Neural cell (in vitro differentiated cells): Measurements from ENCODE around the gene SLC38A5. TPM values are rescaled to one million over a fixed set of nuclear protein-coding genes. Genes with fewer than 3 reads are reported as not detected.

Experiments used
- H2AFZ ChIP-seq: fragments of 200-600, 300-800 bp; sonication (generic), shearing (Covaris generic); 2 replicates; pipeline ENCODE4 v1.6.0; 2014; ENCODE audit warnings: low read depth, mild to moderate bottlenecking, antibody characterized with exemption, low read length, moderate library complexity
- H3F3A ChIP-seq: fragments of 200-600 bp; shearing (Covaris generic); 2 replicates; pipeline ENCODE4 v1.6.1; 2016; ENCODE audit warnings: mild to moderate bottlenecking, moderate library complexity, mixed read lengths, antibody characterized with exemption, low read length; ENCODE audit not compliant: insufficient read depth, poor library complexity, severe bottlenecking
- H3K27ac ChIP-seq: fragments of 200-600, 300-800 bp; sonication (generic), shearing (Covaris generic); 2 replicates; pipeline ENCODE4 v1.5.1; 2014; ENCODE audit warnings: mild to moderate bottlenecking, low read length, moderate library complexity
- H3K27me3 ChIP-seq: fragments of 300-800, 200-600 bp; sonication (generic), shearing (Covaris generic); 2 replicates; pipeline ENCODE4 v1.6.0; 2014; ENCODE audit warnings: mild to moderate bottlenecking, low read depth, low read length, moderate library complexity; ENCODE audit not compliant: insufficient read depth
- H3K36me3 ChIP-seq: fragments of 300-800, 200-600 bp; sonication (generic), shearing (Covaris generic); 2 replicates; pipeline ENCODE4 v1.5.1; 2014; ENCODE audit warnings: mild to moderate bottlenecking, antibody characterized with exemption, low read length, moderate library complexity; ENCODE audit not compliant: insufficient read depth
- H3K4me2 ChIP-seq: fragments of 300-800, 200-600 bp; sonication (generic), shearing (Covaris generic); 2 replicates; pipeline ENCODE4 v1.6.0; 2014; ENCODE audit warnings: mild to moderate bottlenecking, low read length
- H3K4me3 ChIP-seq: fragments of 300-800, 200-600 bp; sonication (generic), shearing (Covaris generic); 2 replicates; pipeline ENCODE4 v1.5.1; 2014; ENCODE audit warnings: mild to moderate bottlenecking, low read length, moderate library complexity
- H3K79me2 ChIP-seq: fragments of 200-600 bp; shearing (Covaris generic); replicated peaks from 2 replicates; pipeline ENCODE4 v1.6.0; 2014; ENCODE audit warnings: mild to moderate bottlenecking, low read length, moderate library complexity; ENCODE audit not compliant: insufficient read depth
- H3K9ac ChIP-seq: fragments of 300-800, 200-600 bp; sonication (generic), shearing (Covaris generic); 2 replicates; pipeline ENCODE4 v1.6.1; 2016; ENCODE audit warnings: mild to moderate bottlenecking, low read length, mixed read lengths
- H3K9me2 ChIP-seq: fragments of 200-600 bp; shearing (Covaris generic); 2 replicates; pipeline ENCODE4 v1.6.1; 2016; ENCODE audit warnings: mild to moderate bottlenecking, low read length, mixed read lengths; ENCODE audit not compliant: insufficient read depth
- H3K9me3 ChIP-seq: fragments of 200-600, 300-800 bp; sonication (generic), shearing (Covaris generic); 2 replicates; pipeline ENCODE4 v1.6.1; 2016; ENCODE audit warnings: mild to moderate bottlenecking, mixed run types, low read length, moderate library complexity, mixed read lengths
- H4K20me1 ChIP-seq: fragments of 200-600 bp; shearing (Covaris generic); 2 replicates; pipeline ENCODE4 v1.6.1; 2016; ENCODE audit warnings: mild to moderate bottlenecking, mixed run types; ENCODE audit not compliant: insufficient read depth
- EP300 ChIP-seq: fragments of 450-650 bp; conservative IDR thresholded peaks from 2 replicates; pipeline ENCODE4 v1.6.1; 2014; ENCODE audit warnings: antibody characterized with exemption, mild to moderate bottlenecking, moderate library complexity; ENCODE audit not compliant: poor library complexity, severe bottlenecking
- EZH2 ChIP-seq: fragments of 200-600, 300-800 bp; shearing (Covaris generic), sonication (generic); IDR thresholded peaks from 2 replicates; pipeline ENCODE4 v1.6.1; 2014; ENCODE audit warnings: antibody characterized with exemption, low read length, borderline replicate concordance, mild to moderate bottlenecking; ENCODE audit not compliant: insufficient read depth, poor library complexity, severe bottlenecking
- MXI1 ChIP-seq: fragments of 450-650 bp; conservative IDR thresholded peaks from 2 replicates; pipeline ENCODE4 v1.6.1; 2014; ENCODE audit warnings: antibody characterized with exemption, mild to moderate bottlenecking; ENCODE audit not compliant: poor library complexity, severe bottlenecking
- POLR2AphosphoS5 ChIP-seq: IDR thresholded peaks from 2 replicates; pipeline ENCODE4 v1.6.1; 2012
- RAD21 ChIP-seq: fragments of 450-650 bp; conservative IDR thresholded peaks from 2 replicates; pipeline ENCODE4 v1.6.1; 2014; ENCODE audit warnings: antibody characterized with exemption, mild to moderate bottlenecking, moderate library complexity
- SMC3 ChIP-seq: fragments of 450-650 bp; conservative IDR thresholded peaks from 2 replicates; pipeline ENCODE4 v1.6.1; 2014; ENCODE audit warnings: antibody characterized with exemption, mild to moderate bottlenecking, moderate library complexity; ENCODE audit not compliant: poor library complexity
- polyA plus RNA-seq: library from polyadenylated mRNA; depleted of rRNA; stranded (reverse); fragments of >200 nt; gene quantifications from 2 replicates; pipeline ENCODE4 v1.2.3, GENCODE V29; 2014
- TF ChIP-seq, protein P1 (sequence below): IDR thresholded peaks from 2 replicates; pipeline ENCODE4 v1.6.1; 2012; ENCODE audit warnings: borderline replicate concordance
- TF ChIP-seq, protein P2 (sequence below): fragments of 450-650 bp; IDR thresholded peaks from 2 replicates; pipeline ENCODE4 v1.5.1; 2014; ENCODE audit warnings: antibody characterized with exemption, mild to moderate bottlenecking, moderate library complexity; ENCODE audit not compliant: poor library complexity, severe bottlenecking

Gene SLC38A5
- polyA plus RNA-seq, 1 donor from 2014 or later: 0.48 TPM

DNA sequence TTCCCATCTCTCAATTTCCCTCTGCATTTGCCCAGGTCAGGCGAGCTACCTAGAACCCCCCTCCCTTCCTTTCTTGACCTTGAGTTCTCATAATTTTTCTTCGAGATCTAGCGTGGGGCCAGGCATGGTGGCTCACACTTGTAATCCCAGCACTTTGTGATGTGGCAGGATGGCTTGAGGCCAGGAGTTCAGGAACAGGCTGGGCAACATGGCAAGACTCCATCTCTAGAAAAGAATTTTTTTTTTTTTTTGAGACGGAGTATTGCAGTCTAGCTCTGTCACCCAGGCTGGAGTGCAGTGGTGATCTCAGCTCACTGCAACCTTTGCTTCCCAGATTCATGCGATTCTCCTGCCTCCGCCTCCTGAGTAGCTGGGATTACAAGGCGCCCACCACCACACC, 34.2 kb upstream of the SLC38A5 start:
- Histone ChIP-seq H3K27me3 (no peaks in the 10 kb centered on the region), H3K4me3 (no peak overlapping the region), H3K27ac (no peak overlapping the region), H3K36me3 (no peaks in the 10 kb centered on the region), H3K79me2 (no peaks in the 10 kb centered on the region), H3K9me3 (no peaks in the 10 kb centered on the region), H4K20me1 (no peaks in the 10 kb centered on the region), H3K9me2 (no peaks in the 10 kb centered on the region), H2AFZ (no peak overlapping the region), H3F3A (no peaks in the 10 kb centered on the region), H3K4me2 (no peak overlapping the region), H3K9ac (no peak overlapping the region)
- TF ChIP-seq, protein P1, sequence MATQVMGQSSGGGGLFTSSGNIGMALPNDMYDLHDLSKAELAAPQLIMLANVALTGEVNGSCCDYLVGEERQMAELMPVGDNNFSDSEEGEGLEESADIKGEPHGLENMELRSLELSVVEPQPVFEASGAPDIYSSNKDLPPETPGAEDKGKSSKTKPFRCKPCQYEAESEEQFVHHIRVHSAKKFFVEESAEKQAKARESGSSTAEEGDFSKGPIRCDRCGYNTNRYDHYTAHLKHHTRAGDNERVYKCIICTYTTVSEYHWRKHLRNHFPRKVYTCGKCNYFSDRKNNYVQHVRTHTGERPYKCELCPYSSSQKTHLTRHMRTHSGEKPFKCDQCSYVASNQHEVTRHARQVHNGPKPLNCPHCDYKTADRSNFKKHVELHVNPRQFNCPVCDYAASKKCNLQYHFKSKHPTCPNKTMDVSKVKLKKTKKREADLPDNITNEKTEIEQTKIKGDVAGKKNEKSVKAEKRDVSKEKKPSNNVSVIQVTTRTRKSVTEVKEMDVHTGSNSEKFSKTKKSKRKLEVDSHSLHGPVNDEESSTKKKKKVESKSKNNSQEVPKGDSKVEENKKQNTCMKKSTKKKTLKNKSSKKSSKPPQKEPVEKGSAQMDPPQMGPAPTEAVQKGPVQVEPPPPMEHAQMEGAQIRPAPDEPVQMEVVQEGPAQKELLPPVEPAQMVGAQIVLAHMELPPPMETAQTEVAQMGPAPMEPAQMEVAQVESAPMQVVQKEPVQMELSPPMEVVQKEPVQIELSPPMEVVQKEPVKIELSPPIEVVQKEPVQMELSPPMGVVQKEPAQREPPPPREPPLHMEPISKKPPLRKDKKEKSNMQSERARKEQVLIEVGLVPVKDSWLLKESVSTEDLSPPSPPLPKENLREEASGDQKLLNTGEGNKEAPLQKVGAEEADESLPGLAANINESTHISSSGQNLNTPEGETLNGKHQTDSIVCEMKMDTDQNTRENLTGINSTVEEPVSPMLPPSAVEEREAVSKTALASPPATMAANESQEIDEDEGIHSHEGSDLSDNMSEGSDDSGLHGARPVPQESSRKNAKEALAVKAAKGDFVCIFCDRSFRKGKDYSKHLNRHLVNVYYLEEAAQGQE: no peak
- no peak for TF ChIP-seq EZH2
- TF ChIP-seq SMC3: no peak
- TF ChIP-seq POLR2AphosphoS5: no peak
- no peak for TF ChIP-seq MXI1
- TF ChIP-seq RAD21: no peak

DNA sequence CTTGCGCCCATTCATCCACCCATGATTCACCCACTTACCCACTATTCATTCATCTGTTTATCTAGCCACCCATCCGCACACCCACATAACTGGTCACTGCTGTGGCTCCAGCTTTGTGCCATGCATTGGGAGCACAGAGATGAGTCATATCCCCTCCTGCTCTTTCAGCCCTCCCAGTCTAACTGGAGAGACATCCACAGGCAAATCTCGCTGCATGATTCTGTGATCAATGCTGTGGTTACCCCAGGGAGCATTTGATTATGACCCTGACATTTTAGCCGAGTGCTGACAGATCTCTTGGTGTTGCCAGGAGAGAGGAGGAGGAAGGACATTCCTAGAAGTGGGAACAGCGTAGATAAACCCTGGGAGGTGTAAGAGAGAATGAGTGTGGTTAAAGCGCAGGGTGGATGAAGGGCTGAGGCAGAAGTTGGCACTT, 28.3 kb upstream of the SLC38A5 start:
- no peak overlapping the region for H3K4me2 ChIP-seq

DNA sequence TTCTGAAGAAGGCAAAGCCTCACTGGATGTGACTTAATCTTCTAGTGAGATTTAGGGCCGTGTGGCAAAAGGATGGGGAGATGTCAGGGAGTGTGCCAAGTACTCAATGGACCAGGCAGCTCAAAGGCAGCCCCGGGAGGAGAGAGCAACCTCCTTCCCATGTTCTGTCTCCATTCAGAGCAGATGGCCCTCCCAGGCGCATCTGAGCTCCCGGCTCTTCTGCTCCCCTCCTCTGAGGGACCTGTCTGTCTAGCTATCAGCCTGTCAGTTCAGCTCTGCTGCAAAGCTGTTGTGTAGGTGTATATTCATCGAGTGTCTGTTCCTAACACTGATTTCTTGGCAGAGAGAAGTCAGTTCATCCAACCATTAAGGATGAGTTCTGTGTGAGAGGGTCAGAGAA, 27.8 kb upstream of the SLC38A5 start:
- Histone ChIP-seq H3K4me2 (no peak overlapping the region), H3K79me2 (no peaks in the 10 kb centered on the region), H3K27ac (no peak overlapping the region), H2AFZ (no peak overlapping the region), H3K4me3 (no peak overlapping the region), H3K9me2 (no peaks in the 10 kb centered on the region), H3F3A (no peaks in the 10 kb centered on the region), H3K36me3 (no peaks in the 10 kb centered on the region), H3K9ac (no peak overlapping the region), H3K27me3 (no peaks in the 10 kb centered on the region), H4K20me1 (no peaks in the 10 kb centered on the region), H3K9me3 (no peaks in the 10 kb centered on the region)
- TF ChIP-seq RAD21 (no peak), MXI1 (no peak)
- TF ChIP-seq, protein P2, sequence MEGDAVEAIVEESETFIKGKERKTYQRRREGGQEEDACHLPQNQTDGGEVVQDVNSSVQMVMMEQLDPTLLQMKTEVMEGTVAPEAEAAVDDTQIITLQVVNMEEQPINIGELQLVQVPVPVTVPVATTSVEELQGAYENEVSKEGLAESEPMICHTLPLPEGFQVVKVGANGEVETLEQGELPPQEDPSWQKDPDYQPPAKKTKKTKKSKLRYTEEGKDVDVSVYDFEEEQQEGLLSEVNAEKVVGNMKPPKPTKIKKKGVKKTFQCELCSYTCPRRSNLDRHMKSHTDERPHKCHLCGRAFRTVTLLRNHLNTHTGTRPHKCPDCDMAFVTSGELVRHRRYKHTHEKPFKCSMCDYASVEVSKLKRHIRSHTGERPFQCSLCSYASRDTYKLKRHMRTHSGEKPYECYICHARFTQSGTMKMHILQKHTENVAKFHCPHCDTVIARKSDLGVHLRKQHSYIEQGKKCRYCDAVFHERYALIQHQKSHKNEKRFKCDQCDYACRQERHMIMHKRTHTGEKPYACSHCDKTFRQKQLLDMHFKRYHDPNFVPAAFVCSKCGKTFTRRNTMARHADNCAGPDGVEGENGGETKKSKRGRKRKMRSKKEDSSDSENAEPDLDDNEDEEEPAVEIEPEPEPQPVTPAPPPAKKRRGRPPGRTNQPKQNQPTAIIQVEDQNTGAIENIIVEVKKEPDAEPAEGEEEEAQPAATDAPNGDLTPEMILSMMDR: no peak

More for the DNA sequence above, 28.3 kb upstream of the SLC38A5 start:
- TF ChIP-seq RAD21 (no peak), EP300 (no peak)
- TF ChIP-seq, protein P2: no peak
- Histone ChIP-seq H3K4me3 (no peak overlapping the region), H3K9me2 (no peaks in the 10 kb centered on the region), H3K36me3 (no peaks in the 10 kb centered on the region), H4K20me1 (no peaks in the 10 kb centered on the region), H3K27ac (no peak overlapping the region), H3F3A (no peaks in the 10 kb centered on the region), H3K27me3 (no peaks in the 10 kb centered on the region), H3K9me3 (no peaks in the 10 kb centered on the region), H3K79me2 (no peaks in the 10 kb centered on the region), H2AFZ (no peak overlapping the region), H3K9ac (no peak overlapping the region)
